Astrocyte (in vitro differentiated cells and primary cell): Measurements from ENCODE around the gene MPND. TPM values are rescaled to one million over a fixed set of nuclear protein-coding genes. Genes with fewer than 3 reads are reported as not detected.

Source experiments
- DNase-seq: peaks from one replicate; pipeline ENCODE4 v3.0.0-alpha.2; 2010; ENCODE audit warnings: low read depth
- FAIRE-seq: peaks from 2 replicates; lab custom pipeline; 2011; peaks lifted over from hg19 to GRCh38; lab: Jason Lieb, UNC
- H2AFZ ChIP-seq: 2 replicates; pipeline ENCODE4 v1.6.0; 2012; ENCODE audit warnings: low read depth, low read length, inconsistent platforms
- H3K27ac ChIP-seq: 2 replicates; pipeline ENCODE4 v1.5.1; 2011; ENCODE audit warnings: low read depth, low read length, inconsistent platforms
- H3K27me3 ChIP-seq: 2 replicates; pipeline ENCODE4 v1.6.0; 2011; ENCODE audit warnings: low read length, inconsistent platforms; ENCODE audit not compliant: insufficient read depth
- H3K36me3 ChIP-seq: 2 replicates; pipeline ENCODE4 v1.5.1; 2011; ENCODE audit warnings: low read length, inconsistent platforms; ENCODE audit not compliant: insufficient read depth
- H3K4me1 ChIP-seq: 2 replicates; pipeline ENCODE4 v1.5.1; 2011; ENCODE audit warnings: low read length, inconsistent platforms; ENCODE audit not compliant: insufficient read depth
- H3K4me2 ChIP-seq: 2 replicates; pipeline ENCODE4 v1.6.0; 2012; ENCODE audit warnings: low read length, inconsistent platforms
- H3K4me3 ChIP-seq: 2 replicates; pipeline ENCODE4 v1.5.1; 2011; ENCODE audit warnings: low read depth, mild to moderate bottlenecking, low read length, inconsistent platforms; ENCODE audit not compliant: insufficient read depth
- H3K79me2 ChIP-seq: 2 replicates; pipeline ENCODE4 v1.6.0; 2012; ENCODE audit warnings: mild to moderate bottlenecking, low read length, inconsistent platforms; ENCODE audit not compliant: insufficient read depth
- H3K9ac ChIP-seq: 2 replicates; pipeline ENCODE4 v1.6.0; 2012; ENCODE audit warnings: mild to moderate bottlenecking, low read length, inconsistent platforms
- H3K9me3 ChIP-seq: 2 replicates; pipeline ENCODE4 v1.5.1; 2012; ENCODE audit warnings: low read depth, mild to moderate bottlenecking, low read length, inconsistent platforms; ENCODE audit not compliant: insufficient read depth
- H4K20me1 ChIP-seq: 2 replicates; pipeline ENCODE4 v1.6.0; 2012; ENCODE audit warnings: low read length, inconsistent platforms; ENCODE audit not compliant: insufficient read depth
- H3K27ac Mint-ChIP-seq: one replicate; pipeline ENCODE4 v1.8.0; 2021; ENCODE audit warnings: mild to moderate bottlenecking, mixed read lengths; ENCODE audit not compliant: unreplicated experiment
- H3K27me3 Mint-ChIP-seq: one replicate; pipeline ENCODE4 v1.8.0; 2021; ENCODE audit warnings: low read depth, mixed read lengths; ENCODE audit not compliant: unreplicated experiment
- H3K36me3 Mint-ChIP-seq: one replicate; pipeline ENCODE4 v1.8.0; 2021; ENCODE audit warnings: low read depth, mixed read lengths; ENCODE audit not compliant: unreplicated experiment
- H3K4me1 Mint-ChIP-seq: one replicate; pipeline ENCODE4 v1.8.0; 2021; ENCODE audit warnings: low read depth, mixed read lengths; ENCODE audit not compliant: unreplicated experiment
- H3K4me3 Mint-ChIP-seq: one replicate; pipeline ENCODE4 v1.8.0; 2021; ENCODE audit warnings: mild to moderate bottlenecking, moderate library complexity, mixed read lengths; ENCODE audit not compliant: unreplicated experiment
- H3K9me3 Mint-ChIP-seq: one replicate; pipeline ENCODE4 v1.8.0; 2021; ENCODE audit warnings: mild to moderate bottlenecking, mixed read lengths; ENCODE audit not compliant: unreplicated experiment
- EZH2 ChIP-seq: IDR thresholded peaks from 2 replicates; pipeline ENCODE4 v1.6.1; 2012; ENCODE audit warnings: mild to moderate bottlenecking, low read length, inconsistent platforms; ENCODE audit not compliant: insufficient read depth
- total RNA-seq: library from RNA; stranded (reverse); gene quantifications from 2 replicates; pipeline ENCODE4 v1.2.1, GENCODE V29; 2021
- TF ChIP-seq, protein P1 (sequence below): IDR thresholded peaks from 2 replicates; pipeline ENCODE4 v1.5.1; 2011; ENCODE audit warnings: low read depth, mild to moderate bottlenecking, inconsistent platforms, low read length, moderate library complexity; ENCODE audit not compliant: insufficient read depth

MPND gene
- total RNA-seq, 1 donor from 2014 or later = 14.7 TPM

DNA sequence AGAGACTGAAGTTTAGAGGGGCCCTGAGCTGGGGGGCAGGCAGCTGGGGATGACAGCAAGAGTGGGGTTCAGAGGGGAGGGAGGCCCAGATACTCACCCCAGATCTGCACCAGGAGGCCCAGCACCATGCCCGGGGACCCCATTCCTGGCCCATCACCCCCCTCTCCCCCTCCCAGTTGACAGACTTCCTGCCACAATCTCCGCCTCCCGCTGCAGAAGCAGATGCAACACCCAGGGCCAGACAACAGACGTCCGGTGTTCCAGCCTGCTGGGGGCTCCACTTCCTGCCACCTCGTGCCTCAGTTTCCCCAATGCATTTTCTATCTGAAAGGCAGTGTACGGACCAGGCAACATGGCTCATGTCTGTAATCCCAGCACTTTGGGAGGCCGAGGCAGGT is 41.1 kb upstream of the MPND start, which contains the start of gene TMIGD2:
TMIGD2 (minus strand) TSS at position 147 of the 398 bp plus-strand sequence; CDS start at position 143, 4 bp downstream.
- Mint-ChIP-seq H3K36me3 (peaks cover 2% of the 10 kb centered on the region), H3K4me1 (peaks cover 2% of the 10 kb centered on the region), H3K9me3 (no peaks in the 10 kb centered on the region), H3K27ac (no peak within 1 kb of the TSS), H3K4me3 (no peak within 1 kb of the TSS), H3K27me3 (peaks cover 6% of the 10 kb centered on the region)
- no peak for DNase-seq
- Histone ChIP-seq H3K27me3 (no peaks in the 10 kb centered on the region), H4K20me1 (no peaks in the 10 kb centered on the region), H3K36me3 (no peaks in the 10 kb centered on the region), H3K4me2 (no peak within 1 kb of the TSS), H3K27ac (no peak within 1 kb of the TSS), H3K79me2 (no peaks in the 10 kb centered on the region), H3K9me3 (no peaks in the 10 kb centered on the region), H2AFZ (no peak within 1 kb of the TSS), H3K9ac (no peak within 1 kb of the TSS), H3K4me1 (no peaks in the 10 kb centered on the region), H3K4me3 (no peak within 1 kb of the TSS)
- TF ChIP-seq EZH2 = no peak
- TF ChIP-seq, protein P1, sequence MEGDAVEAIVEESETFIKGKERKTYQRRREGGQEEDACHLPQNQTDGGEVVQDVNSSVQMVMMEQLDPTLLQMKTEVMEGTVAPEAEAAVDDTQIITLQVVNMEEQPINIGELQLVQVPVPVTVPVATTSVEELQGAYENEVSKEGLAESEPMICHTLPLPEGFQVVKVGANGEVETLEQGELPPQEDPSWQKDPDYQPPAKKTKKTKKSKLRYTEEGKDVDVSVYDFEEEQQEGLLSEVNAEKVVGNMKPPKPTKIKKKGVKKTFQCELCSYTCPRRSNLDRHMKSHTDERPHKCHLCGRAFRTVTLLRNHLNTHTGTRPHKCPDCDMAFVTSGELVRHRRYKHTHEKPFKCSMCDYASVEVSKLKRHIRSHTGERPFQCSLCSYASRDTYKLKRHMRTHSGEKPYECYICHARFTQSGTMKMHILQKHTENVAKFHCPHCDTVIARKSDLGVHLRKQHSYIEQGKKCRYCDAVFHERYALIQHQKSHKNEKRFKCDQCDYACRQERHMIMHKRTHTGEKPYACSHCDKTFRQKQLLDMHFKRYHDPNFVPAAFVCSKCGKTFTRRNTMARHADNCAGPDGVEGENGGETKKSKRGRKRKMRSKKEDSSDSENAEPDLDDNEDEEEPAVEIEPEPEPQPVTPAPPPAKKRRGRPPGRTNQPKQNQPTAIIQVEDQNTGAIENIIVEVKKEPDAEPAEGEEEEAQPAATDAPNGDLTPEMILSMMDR = no peak
- no peak for FAIRE-seq

DNA sequence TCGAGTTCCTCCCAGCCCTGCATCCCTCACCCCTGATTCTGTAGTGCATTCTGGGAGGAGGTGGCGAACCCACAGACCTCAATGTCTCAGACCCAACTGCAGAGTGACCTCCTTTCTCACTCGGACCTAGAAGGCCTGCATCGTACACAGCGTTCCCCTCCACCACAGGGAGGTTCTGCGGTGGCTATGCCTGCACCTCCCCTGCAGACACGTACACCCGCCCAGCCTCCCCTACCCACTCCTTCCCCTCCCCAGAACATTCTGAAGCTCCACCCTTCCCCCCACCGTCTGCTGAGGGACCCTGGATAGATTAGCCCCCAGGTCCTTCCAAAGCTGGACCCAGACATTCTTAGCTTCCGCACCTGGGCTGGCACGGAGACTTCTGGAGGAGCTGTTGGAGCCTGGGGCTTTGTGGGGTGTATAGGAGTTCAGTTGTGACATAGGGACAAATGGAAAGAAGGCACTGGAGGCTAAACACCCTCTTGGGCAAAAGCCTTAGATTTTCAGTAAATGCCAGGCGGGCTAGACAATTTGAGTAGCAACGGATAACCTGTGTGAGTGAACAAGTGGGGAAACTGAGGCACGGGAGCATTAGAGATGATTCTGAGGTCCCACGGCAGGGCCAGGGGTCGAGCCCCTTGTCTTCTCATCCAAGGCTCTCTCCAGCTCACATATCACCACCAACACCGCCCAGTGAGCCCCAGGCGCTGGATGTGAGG is 39.4 kb upstream of the MPND start:
- Histone ChIP-seq H2AFZ (peak overlapping the region; percentile 76), H3K9me3 (no peaks in the 10 kb centered on the region), H3K27ac (no peak overlapping the region), H3K4me2 (peak overlapping the region; percentile 80), H3K4me3 (no peak overlapping the region), H3K9ac (no peak overlapping the region), H3K79me2 (no peaks in the 10 kb centered on the region), H3K27me3 (no peaks in the 10 kb centered on the region), H3K4me1 (no peaks in the 10 kb centered on the region), H3K36me3 (no peaks in the 10 kb centered on the region), H4K20me1 (no peaks in the 10 kb centered on the region)
- peaks cover 2% of the 10 kb centered on the region for H3K4me1 Mint-ChIP-seq
- no peaks in the 10 kb centered on the region for H3K9me3 Mint-ChIP-seq
- no peak for TF ChIP-seq EZH2
- TF ChIP-seq, protein P1 = no peak
- no peak for DNase-seq
- H3K36me3 Mint-ChIP-seq = peaks cover 2% of the 10 kb centered on the region
- peak overlapping the region; percentile 81 for H3K4me3 Mint-ChIP-seq
- no peak for FAIRE-seq
- H3K27ac Mint-ChIP-seq = peak overlapping the region; percentile 41
- H3K27me3 Mint-ChIP-seq = peaks cover 6% of the 10 kb centered on the region
